Measurements from ENCODE around the gene DTNBP1. TPM values are rescaled to one million over a fixed set of nuclear protein-coding genes. Genes with fewer than 3 reads are reported as not detected.

The DTNBP1 gene
- total and polyA plus RNA-seq, 2 of the 13 experiments (the other 11 are each of a cell fraction or from before 2014, with no cell fraction given), result 6.6 to 19.1 TPM

GRCh38 chr6:15491255-15491985 is 171.4 kb downstream of the DTNBP1 start (continued):
- TF ChIP-seq BCLAF1 (IDR thresholded peaks at IDR 0.05) (no peak), ZNF567 (CRISPR knock-in tag; IDR thresholded peaks at IDR 0.05; ENCODE audit: borderline replicate concordance) (no peak), KLF13 (CRISPR knock-in tag; IDR thresholded peaks at IDR 0.05) (no peak), EZH2 (conservative IDR thresholded peaks at IDR 0.05; ENCODE audit: low read depth, low read length) (no peak), ZNF484 (CRISPR knock-in tag; IDR thresholded peaks at IDR 0.05; ENCODE audit: borderline replicate concordance, low read depth) (no peak), AGO2 (optimal IDR thresholded peaks at IDR 0.05; ENCODE audit: low read depth, low read length) (no peak), ARNT2 (CRISPR knock-in tag; IDR thresholded peaks at IDR 0.05; ENCODE audit: low read depth) (no peak), NFE2L2 (IDR thresholded peaks at IDR 0.05; ENCODE audit: low read length) (no peak), AHR (CRISPR knock-in tag; IDR thresholded peaks at IDR 0.05) (no peak), SMAD3 (CRISPR knock-in tag; IDR thresholded peaks at IDR 0.05) (peak; percentile 39; the same call in 1 of the 2 replicates), ZSCAN20 (CRISPR knock-in tag; IDR thresholded peaks at IDR 0.05; ENCODE audit: borderline replicate concordance) (no peak), TEAD3 (CRISPR knock-in tag; optimal IDR thresholded peaks at IDR 0.05; ENCODE audit: borderline replicate concordance) (peak; percentile 30), ONECUT2 (CRISPR knock-in tag; IDR thresholded peaks at IDR 0.05) (no peak), ZNF75D (CRISPR knock-in tag; IDR thresholded peaks at IDR 0.05; ENCODE audit: borderline replicate concordance) (no peak), NKX3-1 (CRISPR knock-in tag; IDR thresholded peaks at IDR 0.05) (no peak), THAP7 (CRISPR knock-in tag; IDR thresholded peaks at IDR 0.05) (no peak), ZBTB14 (CRISPR knock-in tag; IDR thresholded peaks at IDR 0.05) (no peak), NR2C2 (CRISPR knock-in tag; IDR thresholded peaks at IDR 0.05; ENCODE audit: borderline replicate concordance) (no peak), ZNF224 (CRISPR knock-in tag; IDR thresholded peaks at IDR 0.05) (no peak), STAT5B (CRISPR knock-in tag; IDR thresholded peaks at IDR 0.05) (no peak)
- TF ChIP-seq, protein P1, sequence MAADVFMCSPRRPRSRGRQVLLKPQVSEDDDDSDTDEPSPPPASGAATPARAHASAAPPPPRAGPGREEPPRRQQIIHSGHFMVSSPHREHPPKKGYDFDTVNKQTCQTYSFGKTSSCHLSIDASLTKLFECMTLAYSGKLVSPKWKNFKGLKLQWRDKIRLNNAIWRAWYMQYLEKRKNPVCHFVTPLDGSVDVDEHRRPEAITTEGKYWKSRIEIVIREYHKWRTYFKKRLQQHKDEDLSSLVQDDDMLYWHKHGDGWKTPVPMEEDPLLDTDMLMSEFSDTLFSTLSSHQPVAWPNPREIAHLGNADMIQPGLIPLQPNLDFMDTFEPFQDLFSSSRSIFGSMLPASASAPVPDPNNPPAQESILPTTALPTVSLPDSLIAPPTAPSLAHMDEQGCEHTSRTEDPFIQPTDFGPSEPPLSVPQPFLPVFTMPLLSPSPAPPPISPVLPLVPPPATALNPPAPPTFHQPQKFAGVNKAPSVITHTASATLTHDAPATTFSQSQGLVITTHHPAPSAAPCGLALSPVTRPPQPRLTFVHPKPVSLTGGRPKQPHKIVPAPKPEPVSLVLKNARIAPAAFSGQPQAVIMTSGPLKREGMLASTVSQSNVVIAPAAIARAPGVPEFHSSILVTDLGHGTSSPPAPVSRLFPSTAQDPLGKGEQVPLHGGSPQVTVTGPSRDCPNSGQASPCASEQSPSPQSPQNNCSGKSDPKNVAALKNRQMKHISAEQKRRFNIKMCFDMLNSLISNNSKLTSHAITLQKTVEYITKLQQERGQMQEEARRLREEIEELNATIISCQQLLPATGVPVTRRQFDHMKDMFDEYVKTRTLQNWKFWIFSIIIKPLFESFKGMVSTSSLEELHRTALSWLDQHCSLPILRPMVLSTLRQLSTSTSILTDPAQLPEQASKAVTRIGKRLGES (CRISPR knock-in tag; IDR thresholded peaks at IDR 0.05; ENCODE audit: borderline replicate concordance), result no peak
- TF ChIP-seq, protein P2, sequence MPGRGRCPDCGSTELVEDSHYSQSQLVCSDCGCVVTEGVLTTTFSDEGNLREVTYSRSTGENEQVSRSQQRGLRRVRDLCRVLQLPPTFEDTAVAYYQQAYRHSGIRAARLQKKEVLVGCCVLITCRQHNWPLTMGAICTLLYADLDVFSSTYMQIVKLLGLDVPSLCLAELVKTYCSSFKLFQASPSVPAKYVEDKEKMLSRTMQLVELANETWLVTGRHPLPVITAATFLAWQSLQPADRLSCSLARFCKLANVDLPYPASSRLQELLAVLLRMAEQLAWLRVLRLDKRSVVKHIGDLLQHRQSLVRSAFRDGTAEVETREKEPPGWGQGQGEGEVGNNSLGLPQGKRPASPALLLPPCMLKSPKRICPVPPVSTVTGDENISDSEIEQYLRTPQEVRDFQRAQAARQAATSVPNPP (CRISPR knock-in tag; IDR thresholded peaks at IDR 0.05), result 0 out of 2 replicates have a peak, but pooled peaks have one; percentile 60

Measured in HepG2 (cell line).